ENCODE results near the gene UTP18. TPM values are rescaled to one million over a fixed set of nuclear protein-coding genes. Genes with fewer than 3 reads are reported as not detected.

The UTP18 gene
- total RNA-seq, 4 donors from 2014 or later, result 23.4 to 45.4 (median 36.2) TPM

DNA sequence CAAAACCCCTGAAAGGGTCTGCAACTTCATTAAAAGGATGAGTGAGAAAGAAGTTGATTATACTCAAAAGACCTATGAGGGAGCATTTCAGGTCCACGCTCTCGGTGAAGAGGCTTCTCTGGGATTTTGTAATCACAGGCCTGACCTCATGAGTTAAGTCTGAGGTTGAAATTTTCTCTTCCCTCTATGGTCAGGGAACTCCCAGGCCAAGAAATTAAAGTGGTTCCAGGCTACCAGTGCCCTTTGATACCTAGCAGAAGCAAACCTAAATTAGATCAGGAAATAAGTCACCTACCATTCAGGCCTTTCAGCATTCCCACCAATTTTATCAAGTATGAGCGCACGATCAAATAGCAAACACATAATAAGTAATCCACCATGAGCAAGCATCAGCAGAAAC lies 28.3 kb upstream of the UTP18 start:
- 79 to 84% methylated on average over 4 of the region's 4 CpGs for WGBS, 2 donors
- intact Hi-C loops (cut with DNase I), result no loop called here
- no peak overlapping the region for H3K27ac ChIP-seq

DNA sequence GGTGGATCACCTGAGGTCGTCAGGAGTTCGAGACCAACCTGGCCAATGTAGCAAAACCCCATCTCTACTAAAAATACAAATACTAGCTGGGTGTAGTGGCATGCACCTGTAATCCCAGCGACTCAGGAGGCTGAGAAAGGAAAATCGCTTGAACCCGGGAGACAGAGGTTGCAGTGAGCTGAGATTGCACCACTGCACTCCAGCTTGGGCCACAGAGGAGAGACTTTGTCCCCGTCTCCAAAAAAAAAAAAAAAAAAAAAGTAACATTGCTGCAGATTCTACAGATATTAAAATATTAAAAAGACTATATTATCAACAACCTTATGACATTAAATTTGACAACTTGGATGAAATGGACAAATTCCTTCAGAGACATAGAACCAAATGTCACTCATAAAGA lies 26.2 kb upstream of the UTP18 start:
- Histone ChIP-seq H3K9me3 (no peaks in the 10 kb centered on the region), H3K4me3 (no peak overlapping the region), H3K36me3 (peaks cover 0 to 4% (median 0%) of the 10 kb centered on the region in 3 donors), H3K4me1 (peaks cover 0 to 6% (median 0%) of the 10 kb centered on the region in 3 donors), H3K27me3 (no peaks in the 10 kb centered on the region), H3K27ac (no peak overlapping the region)
- WGBS, 2 donors, result 84 to 90% methylated on average over 6 of the region's 6 CpGs
- intact Hi-C loops (cut with DNase I), result no loop called here
- DNase-seq, result no peak
- TF ChIP-seq, protein P1, sequence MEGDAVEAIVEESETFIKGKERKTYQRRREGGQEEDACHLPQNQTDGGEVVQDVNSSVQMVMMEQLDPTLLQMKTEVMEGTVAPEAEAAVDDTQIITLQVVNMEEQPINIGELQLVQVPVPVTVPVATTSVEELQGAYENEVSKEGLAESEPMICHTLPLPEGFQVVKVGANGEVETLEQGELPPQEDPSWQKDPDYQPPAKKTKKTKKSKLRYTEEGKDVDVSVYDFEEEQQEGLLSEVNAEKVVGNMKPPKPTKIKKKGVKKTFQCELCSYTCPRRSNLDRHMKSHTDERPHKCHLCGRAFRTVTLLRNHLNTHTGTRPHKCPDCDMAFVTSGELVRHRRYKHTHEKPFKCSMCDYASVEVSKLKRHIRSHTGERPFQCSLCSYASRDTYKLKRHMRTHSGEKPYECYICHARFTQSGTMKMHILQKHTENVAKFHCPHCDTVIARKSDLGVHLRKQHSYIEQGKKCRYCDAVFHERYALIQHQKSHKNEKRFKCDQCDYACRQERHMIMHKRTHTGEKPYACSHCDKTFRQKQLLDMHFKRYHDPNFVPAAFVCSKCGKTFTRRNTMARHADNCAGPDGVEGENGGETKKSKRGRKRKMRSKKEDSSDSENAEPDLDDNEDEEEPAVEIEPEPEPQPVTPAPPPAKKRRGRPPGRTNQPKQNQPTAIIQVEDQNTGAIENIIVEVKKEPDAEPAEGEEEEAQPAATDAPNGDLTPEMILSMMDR (IDR thresholded peaks at IDR 0.05), result no peak
- no peak for TF ChIP-seq POLR2A (IDR thresholded peaks at IDR 0.05)

More for the DNA sequence above, 28.3 kb upstream of the UTP18 start:
- Histone ChIP-seq H3K27me3 (no peaks in the 10 kb centered on the region), H3K9me3 (no peaks in the 10 kb centered on the region), H3K4me1 (peaks cover 0 to 11% (median 0%) of the 10 kb centered on the region in 3 donors), H3K4me3 (no peak overlapping the region), H3K36me3 (peaks cover 0 to 4% (median 0%) of the 10 kb centered on the region in 3 donors)
- TF ChIP-seq POLR2A (IDR thresholded peaks at IDR 0.05), result no peak
- TF ChIP-seq, protein P1 (IDR thresholded peaks at IDR 0.05), result no peak
- no peak for DNase-seq

GRCh38 chr17:51238255-51238887 lies 22.0 kb upstream of the UTP18 start:
- Histone ChIP-seq H3K4me3 (no peak overlapping the region), H3K36me3 (peaks cover 0 to 4% (median 0%) of the 10 kb centered on the region in 3 donors), H3K9me3 (no peaks in the 10 kb centered on the region), H3K27ac (no peak overlapping the region), H3K27me3 (no peaks in the 10 kb centered on the region), H3K4me1 (no peaks in the 10 kb centered on the region)
- intact Hi-C loops (cut with DNase I), result no loop called here
- 51 to 76% methylated on average over 6 of the region's 6 CpGs for WGBS, 2 donors
- TF ChIP-seq, protein P1 (IDR thresholded peaks at IDR 0.05), result no peak
- no peak for TF ChIP-seq POLR2A (IDR thresholded peaks at IDR 0.05)
- DNase-seq, result no peak

DNA sequence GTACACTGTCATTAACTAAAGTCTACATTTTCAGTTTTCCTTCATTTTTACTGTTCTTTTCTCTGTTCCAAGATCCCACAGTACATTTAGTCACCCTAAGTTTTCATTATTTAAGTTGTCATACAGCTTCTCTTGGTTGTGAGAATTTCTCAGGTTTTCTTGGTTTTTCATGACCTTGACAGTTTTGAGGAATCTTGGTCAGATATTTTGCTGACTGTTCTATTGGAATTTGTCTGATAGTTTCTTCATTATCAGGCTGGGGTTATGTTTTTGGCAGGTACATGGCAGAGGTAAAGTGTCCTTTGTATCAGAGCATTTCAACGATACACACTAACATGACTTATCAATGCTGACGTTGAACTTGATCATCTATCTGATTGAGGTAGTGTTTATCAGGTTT lies 20.1 kb upstream of the UTP18 start:
- Histone ChIP-seq H3K36me3 (peaks cover 0 to 4% (median 0%) of the 10 kb centered on the region in 3 donors), H3K27ac (no peak overlapping the region), H3K27me3 (no peaks in the 10 kb centered on the region), H3K4me1 (no peaks in the 10 kb centered on the region), H3K9me3 (no peaks in the 10 kb centered on the region), H3K4me3 (no peak overlapping the region)
- intact Hi-C loops (cut with DNase I), result no loop called here
- WGBS, 2 donors, result 92 to 97% methylated on average over 2 of the region's 2 CpGs
- no peak for DNase-seq
- TF ChIP-seq, protein P1 (IDR thresholded peaks at IDR 0.05), result no peak
- no peak for TF ChIP-seq POLR2A (IDR thresholded peaks at IDR 0.05)

GRCh38 chr17:51244041-51244440 lies 16.3 kb upstream of the UTP18 start:
- Histone ChIP-seq H3K9me3 (no peaks in the 10 kb centered on the region), H3K27me3 (no peaks in the 10 kb centered on the region), H3K36me3 (no peaks in the 10 kb centered on the region), H3K4me1 (no peaks in the 10 kb centered on the region), H3K27ac (no peak overlapping the region), H3K4me3 (no peak overlapping the region)
- no peak for TF ChIP-seq POLR2A (IDR thresholded peaks at IDR 0.05)
- TF ChIP-seq, protein P1 (IDR thresholded peaks at IDR 0.05), result no peak
- intact Hi-C loops (cut with DNase I), result no loop called here
- WGBS, 2 donors, result 77 to 82% methylated on average over 4 of the region's 4 CpGs
- no peak for DNase-seq

Data from esophagus squamous epithelium (tissue), 5 donors.